Mucosa of gallbladder (tissue), 1 donor: ENCODE data around the gene CELF4. TPM values are rescaled to one million over a fixed set of nuclear protein-coding genes. Genes with fewer than 3 reads are reported as not detected.

ENCODE experiments used
- DNase-seq: peaks from one replicate; pipeline ENCODE4 v3.0.0-alpha.2; 2020; ENCODE audit warnings: low spot score
- total RNA-seq: library from RNA; stranded (reverse); gene quantifications from one replicate; pipeline ENCODE4 v1.2.1, GENCODE V29; 2021
- donor health status: DM: no; HTN: no; CAD: no.

Gene CELF4
- total RNA-seq, 1 donor from 2014 or later = 3.8 TPM

DNA sequence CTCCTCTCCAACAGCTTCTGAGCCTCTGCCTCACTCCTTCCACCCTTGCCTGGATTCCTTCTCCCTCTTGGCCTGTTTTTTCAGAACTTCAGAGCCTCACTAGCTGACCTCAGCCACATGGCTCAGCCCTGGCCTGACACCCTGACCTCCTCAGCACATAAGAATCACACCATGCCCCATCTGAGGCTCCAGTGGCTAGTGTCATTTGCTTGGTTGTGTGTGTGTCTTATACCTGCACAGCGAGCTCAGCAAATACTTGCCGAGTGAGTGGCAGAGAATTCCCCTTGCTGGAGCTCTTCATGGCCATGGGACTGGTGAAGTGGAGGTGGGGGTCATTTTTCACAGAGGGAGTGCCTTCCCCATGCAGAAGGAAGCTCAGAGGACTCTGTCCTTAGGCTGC is 70.2 kb downstream of the CELF4 start:
- DNase-seq = no peak

DNA sequence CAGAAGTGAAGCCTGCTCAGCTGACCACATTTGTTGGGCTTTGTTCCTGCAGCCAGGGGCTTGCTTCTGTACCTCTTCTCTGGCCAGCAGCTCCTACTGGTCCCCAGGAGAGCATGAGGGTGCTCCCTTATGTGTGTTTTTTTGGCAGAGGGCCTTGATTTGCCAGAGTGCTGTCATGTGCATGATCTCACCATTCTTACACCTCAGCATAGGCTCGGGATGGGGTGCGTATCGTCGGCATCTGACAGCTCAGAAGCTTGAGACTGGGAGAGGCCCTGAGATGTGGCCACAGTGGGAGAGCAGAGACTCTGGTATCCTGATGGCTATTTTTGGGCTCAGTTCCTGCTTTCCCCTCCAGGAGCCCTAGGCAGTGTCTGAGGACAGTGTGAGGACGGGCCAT is 71.2 kb downstream of the CELF4 start:
- DNase-seq = no peak

DNA sequence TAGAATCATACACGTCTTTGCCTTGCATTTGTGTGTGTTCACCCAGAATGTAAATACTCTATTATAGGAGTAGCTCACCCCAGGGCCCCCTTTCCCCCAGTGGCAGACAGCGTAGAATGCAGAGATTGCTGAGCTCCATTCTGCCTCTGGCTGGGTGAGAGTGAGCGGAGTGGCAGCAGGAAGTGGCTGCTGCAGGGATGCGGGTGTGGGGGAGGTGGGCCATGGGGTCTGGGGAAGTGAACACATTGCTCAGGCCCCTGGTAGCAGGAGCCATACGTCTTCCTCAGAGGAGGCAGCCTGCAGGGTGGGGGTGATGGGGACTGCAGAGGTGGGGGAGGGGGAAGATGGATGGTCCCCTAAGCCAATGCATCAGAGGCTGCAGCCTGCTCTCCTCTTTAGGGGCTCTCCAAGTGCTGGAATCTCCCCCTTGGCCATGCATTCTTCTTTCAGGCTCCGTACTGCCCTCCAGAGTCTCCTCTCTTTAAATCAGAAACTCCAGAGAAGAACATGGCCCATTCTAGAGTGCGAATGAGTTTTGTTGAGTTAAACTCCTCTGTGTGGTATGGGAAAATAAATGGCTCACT is 72.2 kb downstream of the CELF4 start:
- DNase-seq = no peak

DNA sequence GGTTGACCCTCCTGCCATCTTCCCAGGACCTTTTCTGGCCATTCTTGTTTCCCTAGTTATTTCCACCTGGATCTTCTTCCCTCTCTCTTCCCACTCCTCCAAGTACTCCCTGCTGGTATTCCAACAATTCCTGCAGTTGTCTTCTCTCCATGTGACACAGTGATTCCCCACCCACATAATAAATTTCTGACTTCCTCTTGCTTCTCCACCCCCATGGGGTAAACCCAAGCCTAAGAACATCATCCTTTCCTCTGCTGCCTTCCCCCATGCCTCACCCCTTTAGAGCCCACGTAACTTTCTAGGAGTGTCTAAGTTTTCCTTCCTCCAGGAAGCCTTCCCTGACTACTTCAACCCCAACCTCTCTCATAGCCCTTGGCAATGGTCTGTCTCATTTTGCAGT is 72.6 kb downstream of the CELF4 start:
- no peak for DNase-seq

DNA sequence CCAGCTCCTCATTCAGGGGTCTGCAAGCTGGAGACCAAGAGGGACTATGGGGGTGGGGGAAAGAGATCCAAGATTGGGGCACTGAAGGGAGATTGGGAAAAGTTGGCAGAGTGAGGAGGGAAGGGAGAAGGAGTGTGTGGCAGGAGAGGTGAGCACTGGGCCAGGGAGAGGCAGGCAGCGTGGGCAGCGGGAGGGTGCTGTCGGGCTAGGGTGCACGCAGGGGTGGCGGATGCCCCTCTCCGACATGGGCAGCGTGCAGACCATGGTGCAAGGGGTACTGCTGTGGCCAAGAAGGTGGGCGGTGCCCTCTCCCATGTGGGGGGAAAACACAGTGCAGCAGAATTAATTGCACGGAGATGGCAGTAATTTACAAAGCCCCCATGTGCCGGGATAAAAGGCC is 74.1 kb downstream of the CELF4 start:
- DNase-seq = no peak

DNA sequence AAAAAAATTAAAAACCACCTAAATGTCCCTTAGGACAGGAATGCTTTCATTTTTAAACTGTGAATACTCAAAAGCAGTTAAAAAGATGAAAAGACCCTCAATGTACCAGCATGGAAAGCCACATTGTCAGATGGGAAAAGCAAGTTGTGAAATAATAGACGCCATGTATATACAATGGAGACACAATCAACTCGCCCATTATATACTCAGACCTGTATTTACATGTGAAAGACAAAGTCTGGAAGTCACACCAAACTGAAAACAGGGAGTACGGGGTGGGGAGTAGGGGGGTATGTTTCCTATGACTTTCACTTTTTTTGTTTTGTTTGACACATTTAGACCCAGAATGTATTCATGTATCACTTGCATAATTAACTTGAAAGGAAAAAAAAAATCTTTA is 75.6 kb downstream of the CELF4 start:
- DNase-seq = no peak

DNA sequence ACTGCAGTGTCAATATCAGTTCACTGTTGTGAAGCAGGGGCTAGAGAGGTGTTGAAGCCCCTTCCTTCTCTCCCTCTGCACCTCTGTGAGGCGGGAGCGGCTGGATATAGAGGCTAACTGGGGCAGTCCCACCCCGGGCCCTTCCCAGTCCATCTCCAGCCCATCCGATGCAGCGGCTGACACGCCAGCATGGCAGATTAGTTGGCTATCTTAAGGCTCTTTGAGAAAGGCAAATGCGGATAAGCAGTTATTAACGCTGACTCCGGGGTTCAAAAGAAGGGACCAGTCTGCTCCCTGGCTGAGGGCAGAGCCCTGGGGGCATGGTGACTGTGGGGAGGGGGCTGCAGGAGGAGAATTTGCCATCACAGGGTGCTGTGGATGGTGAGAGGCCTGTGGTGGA is 76.6 kb downstream of the CELF4 start:
- no peak for DNase-seq

DNA sequence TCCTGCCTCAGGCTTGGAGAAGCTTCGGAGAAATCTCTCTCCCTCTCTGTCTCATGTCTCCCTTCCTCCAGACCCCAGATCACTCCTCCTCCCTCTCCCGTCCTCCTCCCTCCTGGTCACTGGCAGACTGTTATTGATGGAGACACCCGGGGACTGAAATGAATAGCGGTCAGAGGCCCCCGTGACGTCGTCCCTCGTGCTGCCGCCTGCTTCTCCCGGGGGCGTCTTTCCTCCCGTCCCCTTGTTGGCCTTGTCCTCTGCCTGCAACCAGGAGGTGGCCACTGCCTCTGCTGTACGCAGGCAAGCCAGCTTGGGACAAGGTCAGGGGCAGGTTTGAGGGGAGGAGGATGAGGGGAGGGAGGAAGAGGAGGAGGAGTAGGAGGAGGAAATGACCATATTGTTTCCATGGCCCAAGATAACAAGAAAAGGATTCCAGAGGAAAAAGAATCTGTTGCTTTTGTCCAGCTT is 78.2 kb downstream of the CELF4 start:
- no peak for DNase-seq

DNA sequence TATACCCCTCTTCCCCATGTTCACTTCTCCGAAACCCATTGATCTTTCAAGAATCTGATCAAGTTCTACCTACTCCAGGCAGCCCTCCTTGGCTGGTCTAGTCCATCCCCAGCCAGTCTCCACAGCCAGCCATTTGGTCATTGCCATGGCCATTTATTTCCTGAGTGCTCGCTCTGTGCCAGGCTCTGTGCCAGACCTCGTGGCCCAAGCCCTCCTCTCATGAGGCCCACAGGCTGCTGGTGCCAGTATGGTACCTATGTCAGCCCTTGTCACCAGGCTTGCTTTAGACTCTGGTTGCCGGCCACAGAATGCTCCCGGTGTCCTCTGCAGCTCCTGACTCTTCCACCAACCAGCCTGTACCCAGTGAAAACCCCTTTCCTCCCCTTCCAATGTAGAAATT is 78.8 kb downstream of the CELF4 start:
- no peak for DNase-seq

DNA sequence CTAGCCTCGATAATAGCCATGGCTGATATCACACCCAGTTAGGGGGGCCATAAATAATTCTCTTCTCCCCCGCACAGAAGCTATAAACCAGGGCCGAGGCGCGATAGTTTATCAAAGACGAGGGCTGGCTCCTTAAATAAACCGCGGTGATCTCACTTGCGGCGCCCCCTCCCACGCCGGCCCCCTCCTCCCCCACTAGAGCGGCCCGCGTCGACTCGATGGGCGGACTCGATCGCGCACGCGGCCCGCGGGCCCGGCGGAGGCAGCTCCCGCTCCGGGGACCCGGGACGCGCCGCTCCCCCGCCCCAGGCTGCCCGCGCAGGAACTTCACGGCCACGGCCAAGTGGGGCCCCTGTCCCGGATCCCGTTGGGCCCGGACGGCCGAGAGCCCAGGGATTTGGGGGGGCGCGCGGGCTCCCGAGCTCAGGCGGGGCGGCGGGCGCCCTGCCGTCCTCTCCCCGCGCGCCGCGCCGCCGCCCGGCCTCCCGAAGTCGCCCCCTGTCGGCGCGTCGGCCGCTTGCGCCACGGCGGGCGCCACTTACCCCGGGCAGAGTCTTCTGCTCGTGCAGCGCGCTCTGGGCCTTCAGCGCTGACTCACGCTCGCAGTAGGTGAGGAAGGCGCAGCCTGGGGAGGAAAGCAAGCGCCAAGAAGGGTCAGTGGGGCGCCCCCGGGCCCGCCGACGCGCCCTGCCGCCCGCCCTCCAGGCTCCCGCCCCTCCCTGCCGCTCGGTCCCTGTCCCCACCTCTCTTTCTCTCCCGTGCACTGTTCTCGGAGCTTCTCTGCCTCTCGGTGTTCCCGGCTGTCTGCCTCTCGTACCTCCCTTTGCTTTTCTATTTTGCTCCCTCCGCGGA is 80.4 kb downstream of the CELF4 start:
- no peak for DNase-seq

DNA sequence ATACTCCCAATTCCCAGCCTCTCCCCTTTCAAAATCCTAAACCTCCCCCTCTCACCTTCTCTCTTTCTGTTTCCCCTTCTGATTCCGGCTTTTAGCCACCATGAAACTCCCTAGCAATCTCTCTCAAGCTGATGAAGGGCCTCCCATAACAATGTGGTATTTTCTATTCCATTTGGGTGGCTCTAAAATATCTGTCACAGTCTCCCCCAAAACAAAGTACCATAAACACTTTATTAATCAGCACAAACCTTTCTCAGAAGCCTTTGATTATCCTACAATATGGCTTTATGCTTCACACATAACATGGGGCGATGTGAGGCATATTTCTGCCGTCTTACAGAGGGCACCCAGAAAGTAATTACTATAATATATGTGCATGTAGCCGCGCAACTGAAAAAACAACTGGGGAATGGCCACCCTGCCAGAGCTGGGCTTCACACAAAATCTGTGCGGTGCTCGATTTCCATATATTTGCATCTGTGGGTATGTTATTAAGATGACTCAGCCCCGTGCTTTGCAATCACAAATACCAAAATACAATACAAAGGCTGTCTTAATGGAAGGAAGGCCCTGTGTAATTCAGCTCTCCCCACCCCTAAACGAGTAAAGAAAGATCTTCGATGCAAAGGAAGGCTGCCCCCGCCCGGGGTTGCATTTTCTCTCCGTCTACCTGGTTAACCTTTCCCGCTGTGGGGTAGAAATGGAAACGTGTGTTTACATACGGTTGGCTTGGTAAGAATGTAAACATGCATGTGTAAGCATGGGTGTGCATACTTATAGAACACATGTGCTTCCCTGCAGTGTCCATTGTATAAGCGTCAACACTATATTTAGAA is 81.4 kb downstream of the CELF4 start:
- DNase-seq = no peak

DNA sequence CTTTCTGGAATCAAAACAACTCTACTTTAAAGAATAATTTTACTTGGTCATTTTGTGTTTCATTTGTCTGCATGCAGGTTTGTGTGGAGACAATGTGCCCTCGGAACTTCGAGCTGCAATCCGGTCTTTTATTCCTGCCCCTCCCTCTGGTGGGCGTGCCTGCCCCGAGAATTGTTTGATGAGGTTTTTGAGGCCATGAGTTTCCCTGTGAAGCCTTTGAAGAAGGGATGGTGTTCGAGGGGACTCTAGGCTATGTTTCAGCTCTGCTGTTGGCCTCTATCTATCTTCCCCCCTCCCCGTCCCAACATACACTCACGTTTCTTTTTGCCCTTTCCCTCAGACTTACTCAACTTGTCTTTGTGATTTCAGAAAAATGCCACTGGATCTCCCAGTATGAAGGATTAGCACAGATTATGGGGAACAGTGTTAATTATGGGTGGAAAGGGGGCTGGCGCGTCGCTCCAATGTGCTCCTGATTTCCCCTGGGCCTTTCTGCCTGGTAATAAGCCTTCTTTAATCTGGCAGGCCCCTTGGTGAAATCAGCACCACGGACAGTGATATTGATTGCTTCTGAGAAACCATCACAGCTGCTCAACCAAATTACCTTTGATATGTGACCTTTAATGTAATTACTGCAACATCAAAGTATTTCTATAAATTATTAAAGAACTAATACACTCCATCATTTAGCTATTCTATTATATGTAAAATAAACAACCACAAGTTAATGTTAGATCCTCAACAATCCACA is 82.2 kb downstream of the CELF4 start:
- DNase-seq = peak; percentile 38

DNA sequence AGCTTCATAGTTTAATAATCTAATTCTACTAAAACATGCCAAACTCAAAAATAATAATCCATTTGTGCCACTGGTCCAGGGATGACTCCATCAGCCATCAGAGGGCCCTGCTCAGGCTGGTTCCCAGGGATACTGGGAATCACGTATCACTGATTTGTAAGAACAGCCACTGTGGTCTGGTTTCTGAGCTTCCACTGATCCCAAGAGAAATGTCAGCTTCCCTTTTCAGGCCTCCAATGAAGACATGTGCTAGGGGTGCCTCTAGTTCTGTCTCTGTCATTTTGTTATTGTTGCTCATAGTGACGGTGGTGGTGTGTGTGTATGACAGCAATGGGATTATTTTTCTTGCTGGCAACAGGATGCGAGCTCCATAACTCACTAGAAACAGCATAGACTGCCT is 83.2 kb downstream of the CELF4 start:
- DNase-seq = no peak

DNA sequence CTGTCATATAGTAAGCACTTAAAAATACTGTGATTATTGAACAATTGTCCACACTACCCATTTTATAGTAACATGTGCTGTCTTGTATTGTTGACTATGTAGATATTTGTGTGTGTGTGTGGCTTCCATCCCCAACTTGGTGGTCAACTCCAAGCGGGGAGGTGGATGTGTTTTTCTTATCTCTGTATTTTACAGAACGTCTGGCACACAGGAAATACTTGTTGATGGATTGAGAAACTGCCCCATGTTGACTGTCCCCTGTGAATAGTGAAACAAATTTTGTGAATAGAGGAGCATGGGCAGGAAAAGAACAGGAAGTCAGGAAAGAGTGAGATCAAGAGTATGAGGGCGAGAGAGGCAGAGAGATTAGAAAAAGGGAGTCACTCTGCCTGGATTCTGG is 83.6 kb downstream of the CELF4 start:
- no peak for DNase-seq

DNA sequence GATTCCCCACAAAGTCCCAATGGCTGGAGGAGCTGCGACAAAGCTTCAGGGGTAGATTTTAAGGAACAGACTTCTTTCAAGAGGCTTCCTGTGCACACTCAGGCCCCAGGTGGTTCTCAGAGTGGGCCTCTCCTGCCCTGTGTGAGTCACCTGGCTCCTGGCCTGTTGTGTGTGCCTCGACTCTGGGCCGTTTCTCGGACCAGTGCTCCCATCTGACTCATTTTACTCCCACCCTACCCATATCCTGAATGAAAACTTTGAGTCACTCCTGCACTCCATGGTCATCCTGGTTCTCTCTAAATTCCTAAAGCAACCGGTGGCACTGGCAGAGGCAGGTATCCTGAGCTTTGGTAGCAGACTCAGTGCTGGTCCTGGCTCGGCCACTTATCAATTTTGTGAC is 84.1 kb downstream of the CELF4 start:
- no peak for DNase-seq

DNA sequence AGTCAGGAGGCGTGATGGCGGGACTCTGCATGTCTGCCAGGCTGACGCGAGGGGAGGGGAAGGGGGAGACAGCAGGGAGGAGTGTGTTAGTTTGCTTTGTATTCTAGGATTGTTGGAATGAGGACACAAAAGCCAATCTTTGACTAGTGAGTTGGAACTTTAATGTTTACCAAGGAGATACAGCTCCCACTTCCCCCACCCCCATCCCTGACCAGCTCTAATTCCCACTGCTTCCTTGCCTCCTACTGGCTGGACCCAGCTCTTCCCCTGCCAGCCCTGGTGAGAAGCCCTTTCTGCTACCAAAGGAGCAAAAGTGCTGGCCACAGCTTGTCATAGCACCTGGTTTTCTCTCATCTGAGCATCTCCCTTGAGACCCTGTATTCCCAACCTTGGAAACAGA is 84.5 kb downstream of the CELF4 start:
- no peak for DNase-seq

DNA sequence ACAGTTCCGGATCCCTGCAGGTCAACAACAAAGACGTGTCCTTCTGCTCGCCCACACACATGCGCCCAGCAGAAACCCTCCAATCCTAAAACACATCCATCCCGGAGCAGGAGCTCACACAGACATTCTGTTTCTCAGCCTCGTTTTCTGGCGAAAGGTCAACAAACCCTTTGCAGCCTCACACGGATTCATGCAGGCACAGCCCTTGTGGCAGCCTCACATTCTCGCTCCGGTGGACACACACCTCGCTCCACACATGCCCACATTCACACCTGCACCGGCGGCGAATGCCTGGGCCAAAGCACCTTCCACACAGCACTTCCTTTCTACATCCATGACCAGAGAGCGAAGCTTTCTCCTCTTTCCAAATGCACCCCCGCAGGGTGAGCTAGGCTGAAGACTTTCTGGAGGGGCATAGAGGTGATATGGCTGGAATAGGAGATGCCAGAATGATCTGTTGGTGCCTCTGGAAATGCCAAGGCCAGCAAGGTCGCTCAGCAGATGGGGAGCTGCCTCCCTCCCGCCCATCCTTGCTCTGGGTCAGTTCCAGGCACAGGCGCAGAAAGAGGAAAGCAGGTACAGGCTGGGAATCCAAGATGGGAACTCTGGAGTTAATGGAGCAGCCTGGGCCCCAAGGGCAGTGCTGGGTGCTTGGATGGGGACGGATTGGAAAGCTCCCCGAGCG is 88.8 kb downstream of the CELF4 start:
- no peak for DNase-seq

DNA sequence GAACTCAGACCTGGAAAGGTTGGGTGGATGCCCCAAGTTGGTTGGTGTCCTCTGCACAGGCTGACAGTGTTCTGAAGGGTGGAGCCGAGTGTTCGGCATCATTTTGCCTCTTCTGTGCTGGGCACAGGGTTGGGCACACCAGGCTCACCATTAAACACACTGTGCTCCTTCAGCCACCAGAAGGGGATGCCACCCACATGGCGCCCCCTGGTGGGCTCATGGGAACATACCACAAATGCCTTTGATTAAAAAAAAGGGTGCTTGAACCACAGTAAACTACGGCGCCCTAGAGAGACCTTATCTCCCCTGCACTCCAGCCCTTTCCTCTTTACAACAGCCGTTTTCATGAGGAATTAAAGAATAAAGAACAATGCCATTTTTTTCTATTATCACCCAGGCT is 89.4 kb downstream of the CELF4 start:
- no peak for DNase-seq

DNA sequence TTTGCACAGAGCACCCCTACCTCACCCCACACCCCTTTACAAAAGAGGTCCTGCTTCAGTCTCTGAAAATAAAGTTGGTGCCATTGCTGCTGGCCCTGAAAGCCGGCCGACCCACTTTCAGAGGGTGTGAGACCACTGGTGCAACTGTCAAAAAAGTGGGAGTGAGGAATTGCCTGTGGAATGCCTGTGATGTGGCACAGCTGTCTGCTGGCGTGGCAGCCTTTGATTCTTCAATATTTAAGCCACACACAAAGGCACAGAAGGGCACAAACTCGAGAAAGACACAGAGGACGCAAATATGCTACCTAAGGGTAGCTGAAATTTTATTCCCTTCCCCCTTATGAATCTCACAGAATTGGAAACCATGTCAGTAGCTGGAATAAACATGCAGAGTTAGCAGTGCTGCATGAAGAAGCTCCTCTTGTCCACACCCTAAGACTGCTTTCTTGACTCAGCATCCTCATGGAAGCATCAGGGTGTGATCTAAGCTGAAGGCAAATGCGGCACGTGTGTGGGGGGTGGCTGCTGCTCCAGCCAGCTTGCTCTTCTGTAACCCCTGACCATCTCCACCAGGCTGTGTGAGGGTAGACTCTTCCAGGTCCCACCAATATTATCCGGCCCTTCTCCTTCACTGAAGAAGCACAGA is 92.3 kb downstream of the CELF4 start:
- DNase-seq = no peak

DNA sequence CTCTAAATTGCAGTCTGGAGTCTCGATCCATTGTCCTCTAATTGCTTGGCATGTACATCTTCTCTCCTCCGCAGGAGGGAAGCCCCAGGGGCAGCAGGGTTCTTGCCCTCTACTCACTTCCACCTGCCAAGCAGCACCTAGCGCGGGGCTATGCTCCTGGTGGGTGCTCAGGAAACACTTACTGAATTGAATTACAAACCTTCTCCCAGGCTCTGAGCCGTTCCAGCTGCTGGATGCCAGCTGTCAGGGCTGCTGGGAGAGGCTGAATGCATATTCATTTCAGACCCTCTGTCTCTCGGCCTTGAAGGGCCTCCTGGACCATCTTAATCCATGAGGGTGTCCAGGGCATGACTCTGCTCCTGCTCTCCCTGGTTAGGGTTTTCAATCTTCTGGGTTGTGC is 94.0 kb downstream of the CELF4 start:
- DNase-seq = no peak

DNA sequence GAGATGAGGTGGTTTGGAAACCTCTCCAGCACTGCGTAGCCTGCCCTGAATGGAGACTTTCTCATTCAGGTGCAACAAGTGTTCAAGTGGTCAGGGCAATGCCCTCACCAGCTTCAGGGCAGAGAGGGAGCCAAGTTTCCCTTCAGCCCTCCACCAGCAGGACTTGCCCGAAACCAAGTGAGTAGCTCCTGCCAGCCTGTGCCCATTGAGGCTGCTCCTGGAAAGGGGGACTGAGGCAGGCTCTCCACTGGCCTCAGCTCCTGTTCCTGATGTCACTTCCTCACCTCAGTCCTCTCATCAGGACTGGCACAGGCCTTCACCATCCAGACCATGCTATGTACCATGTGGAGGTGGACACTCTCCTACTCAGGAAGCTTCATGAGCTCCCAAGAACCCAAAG is 94.6 kb downstream of the CELF4 start:
- no peak for DNase-seq
